ENCODE measurements around the gene CLIC1. TPM values are rescaled to one million over a fixed set of nuclear protein-coding genes. Genes with fewer than 3 reads are reported as not detected.

Gene CLIC1
- total and polyA plus RNA-seq, 7 donors = 172 to 668 (median 251) TPM

DNA sequence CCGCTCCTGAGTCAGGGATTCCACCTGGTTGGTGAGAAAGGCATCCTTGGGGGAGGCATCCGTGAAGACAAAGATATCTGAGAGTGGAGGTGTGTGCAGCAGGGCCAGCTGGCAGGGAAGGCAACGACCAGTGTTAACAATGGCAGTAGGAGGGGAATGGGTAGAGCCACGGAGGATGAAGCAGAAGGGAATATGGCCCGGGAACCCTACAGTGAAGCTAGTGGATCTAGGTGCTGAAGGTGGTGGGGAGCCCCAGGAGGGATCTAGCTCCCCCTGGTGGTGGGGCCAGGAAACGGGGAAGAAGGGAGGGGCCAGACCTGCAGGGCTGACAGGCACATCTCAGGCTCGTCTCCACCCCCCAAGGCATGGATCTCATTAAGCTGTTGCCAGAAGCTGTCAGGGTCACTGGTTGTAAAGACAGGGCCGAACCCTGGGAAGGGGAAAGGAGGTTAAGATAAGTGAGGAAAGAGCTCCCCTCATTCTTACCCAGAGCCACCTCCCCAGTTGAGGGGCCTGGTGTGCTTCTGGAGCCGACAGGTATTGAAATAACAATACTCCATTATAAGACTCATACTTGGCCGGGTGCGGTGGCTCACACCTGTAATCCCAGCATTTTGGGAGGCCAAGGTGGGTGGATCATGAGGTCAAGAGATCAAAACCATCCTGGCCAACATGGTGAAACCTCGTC is 33.5 kb upstream of the CLIC1 start:
- TF ChIP-seq, protein P1, sequence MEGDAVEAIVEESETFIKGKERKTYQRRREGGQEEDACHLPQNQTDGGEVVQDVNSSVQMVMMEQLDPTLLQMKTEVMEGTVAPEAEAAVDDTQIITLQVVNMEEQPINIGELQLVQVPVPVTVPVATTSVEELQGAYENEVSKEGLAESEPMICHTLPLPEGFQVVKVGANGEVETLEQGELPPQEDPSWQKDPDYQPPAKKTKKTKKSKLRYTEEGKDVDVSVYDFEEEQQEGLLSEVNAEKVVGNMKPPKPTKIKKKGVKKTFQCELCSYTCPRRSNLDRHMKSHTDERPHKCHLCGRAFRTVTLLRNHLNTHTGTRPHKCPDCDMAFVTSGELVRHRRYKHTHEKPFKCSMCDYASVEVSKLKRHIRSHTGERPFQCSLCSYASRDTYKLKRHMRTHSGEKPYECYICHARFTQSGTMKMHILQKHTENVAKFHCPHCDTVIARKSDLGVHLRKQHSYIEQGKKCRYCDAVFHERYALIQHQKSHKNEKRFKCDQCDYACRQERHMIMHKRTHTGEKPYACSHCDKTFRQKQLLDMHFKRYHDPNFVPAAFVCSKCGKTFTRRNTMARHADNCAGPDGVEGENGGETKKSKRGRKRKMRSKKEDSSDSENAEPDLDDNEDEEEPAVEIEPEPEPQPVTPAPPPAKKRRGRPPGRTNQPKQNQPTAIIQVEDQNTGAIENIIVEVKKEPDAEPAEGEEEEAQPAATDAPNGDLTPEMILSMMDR (IDR thresholded peaks at IDR 0.05) = peak; percentile 32 to 83 (median 70)
- TF ChIP-seq POLR2AphosphoS5 (IDR thresholded peaks at IDR 0.05) = no peak
- peak; percentile 80 for DNase-seq
- peaks cover 0 to 10% (median 7%) of the 10 kb centered on the region in 4 donors for H3K4me1 ChIP-seq
- H3K9me3 ChIP-seq = no peaks in the 10 kb centered on the region
- no peak overlapping the region for H3K4me3 ChIP-seq
- H3K27ac ChIP-seq = no peak overlapping the region
- H3K27me3 ChIP-seq = peaks cover 0 to 14% (median 3%) of the 10 kb centered on the region in 3 donors
- intact Hi-C loops (cut with DNase I) = loop anchor here (1.0 kb wide), 1 partner anchor 90 kb away; no protein-coding TSS in a partner anchor
- 27 to 56% methylated on average over 12 of the region's 12 CpGs for WGBS, 2 donors
- H3K36me3 ChIP-seq = no peaks in the 10 kb centered on the region

DNA sequence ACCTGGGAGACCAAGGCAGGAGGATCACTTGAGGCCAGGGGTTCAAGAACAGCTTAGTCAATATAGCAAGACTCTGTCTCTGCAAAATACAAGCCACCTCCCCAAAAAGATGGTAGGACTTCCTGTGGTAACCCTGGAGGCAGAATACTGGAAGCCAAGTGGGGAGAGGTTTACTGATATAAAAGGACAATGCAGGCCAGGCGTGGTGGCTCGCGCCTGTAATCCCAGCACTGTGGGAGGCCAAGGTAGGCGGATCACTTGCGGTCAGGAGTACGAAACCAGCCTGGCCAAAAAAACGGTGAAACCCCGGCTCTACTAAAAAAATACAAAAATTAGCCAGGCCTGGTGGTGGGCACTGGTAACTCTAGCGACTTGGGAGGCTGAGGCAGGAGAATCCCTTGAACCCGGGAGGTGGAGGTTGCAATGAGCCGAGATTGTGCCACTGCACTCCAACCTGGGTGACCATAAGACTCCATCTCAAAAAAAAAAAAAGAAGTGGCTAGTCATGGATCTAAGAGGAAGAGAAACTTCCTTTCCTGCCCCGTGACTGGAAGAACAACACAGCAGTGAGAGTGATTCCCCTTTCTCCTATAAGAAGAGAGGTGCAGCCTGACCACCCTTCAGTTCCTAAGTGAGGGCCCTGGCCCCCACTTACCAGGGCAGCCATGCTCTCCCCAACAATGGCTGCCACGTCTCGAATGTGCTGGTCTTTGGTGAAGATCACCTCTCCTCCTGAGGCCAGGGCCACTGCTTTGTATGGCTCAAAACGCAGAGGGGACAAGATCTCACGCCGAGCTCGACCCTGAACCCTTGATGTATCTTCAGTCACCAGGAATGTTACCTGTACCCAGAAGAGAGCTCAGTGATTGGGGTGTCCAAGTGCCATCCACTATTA is 32.3 kb upstream of the CLIC1 start:
- no peak overlapping the region for H3K4me3 ChIP-seq
- no peak for DNase-seq
- no peaks in the 10 kb centered on the region for H3K36me3 ChIP-seq
- 91% methylated on average over 18 of the region's 18 CpGs for whole genome bisulfite sequencing, 2 donors
- H3K27ac ChIP-seq = no peak overlapping the region
- intact Hi-C loops (cut with DNase I) = loop anchor here (1.0 kb wide), 1 partner anchor 88 kb away; no protein-coding TSS in a partner anchor
- H3K9me3 ChIP-seq = no peaks in the 10 kb centered on the region
- peaks cover 0 to 10% (median 7%) of the 10 kb centered on the region in 4 donors for H3K4me1 ChIP-seq
- peaks cover 0 to 14% (median 3%) of the 10 kb centered on the region in 3 donors for H3K27me3 ChIP-seq
- TF ChIP-seq POLR2A (IDR thresholded peaks at IDR 0.05) (no peak), EP300 (IDR thresholded peaks at IDR 0.05) (no peak), POLR2AphosphoS5 (IDR thresholded peaks at IDR 0.05) (no peak)
- TF ChIP-seq, protein P1 (IDR thresholded peaks at IDR 0.05) = no peak

DNA sequence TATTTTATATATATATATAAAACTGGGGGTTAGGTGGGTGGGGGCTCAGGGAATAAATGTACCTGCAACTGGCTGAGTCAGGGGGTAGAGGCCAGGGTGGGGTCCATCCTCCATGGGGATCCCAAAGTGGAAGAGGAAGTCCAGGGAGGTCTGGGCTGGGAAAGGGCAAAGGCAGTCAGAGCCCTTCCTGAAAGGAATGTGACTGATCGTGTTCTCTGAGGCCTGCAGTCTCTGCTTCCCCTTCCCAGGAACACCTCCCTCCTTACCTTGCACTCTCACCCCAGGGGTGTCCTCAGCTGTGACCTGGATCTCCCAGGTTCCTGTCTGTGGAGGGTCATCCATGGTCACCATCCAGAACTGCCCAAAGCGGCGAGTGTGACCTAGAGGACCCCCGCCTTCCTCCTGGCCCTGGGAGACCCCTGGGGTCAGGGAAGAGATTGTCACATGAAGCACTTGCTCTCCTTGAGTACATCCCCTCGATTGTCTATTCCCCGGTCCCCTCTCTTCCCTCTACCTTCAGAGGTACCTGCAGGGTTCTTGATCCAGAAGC is 30.8 kb upstream of the CLIC1 start:
- Histone ChIP-seq H3K9me3 (no peaks in the 10 kb centered on the region), H3K27ac (no peak overlapping the region), H3K4me1 (peaks cover 0 to 10% (median 7%) of the 10 kb centered on the region in 4 donors), H3K36me3 (no peaks in the 10 kb centered on the region), H3K27me3 (peaks cover 0 to 14% (median 3%) of the 10 kb centered on the region in 3 donors), H3K4me3 (no peak overlapping the region)
- WGBS, 2 donors = 83 to 84% methylated on average over 6 of the region's 6 CpGs
- no peak for DNase-seq
- intact Hi-C loops (cut with DNase I) = no loop called here
- TF ChIP-seq, protein P1 (IDR thresholded peaks at IDR 0.05) = no peak
- TF ChIP-seq POLR2A (IDR thresholded peaks at IDR 0.05) (no peak), POLR2AphosphoS5 (IDR thresholded peaks at IDR 0.05) (no peak), EP300 (IDR thresholded peaks at IDR 0.05) (no peak)

DNA sequence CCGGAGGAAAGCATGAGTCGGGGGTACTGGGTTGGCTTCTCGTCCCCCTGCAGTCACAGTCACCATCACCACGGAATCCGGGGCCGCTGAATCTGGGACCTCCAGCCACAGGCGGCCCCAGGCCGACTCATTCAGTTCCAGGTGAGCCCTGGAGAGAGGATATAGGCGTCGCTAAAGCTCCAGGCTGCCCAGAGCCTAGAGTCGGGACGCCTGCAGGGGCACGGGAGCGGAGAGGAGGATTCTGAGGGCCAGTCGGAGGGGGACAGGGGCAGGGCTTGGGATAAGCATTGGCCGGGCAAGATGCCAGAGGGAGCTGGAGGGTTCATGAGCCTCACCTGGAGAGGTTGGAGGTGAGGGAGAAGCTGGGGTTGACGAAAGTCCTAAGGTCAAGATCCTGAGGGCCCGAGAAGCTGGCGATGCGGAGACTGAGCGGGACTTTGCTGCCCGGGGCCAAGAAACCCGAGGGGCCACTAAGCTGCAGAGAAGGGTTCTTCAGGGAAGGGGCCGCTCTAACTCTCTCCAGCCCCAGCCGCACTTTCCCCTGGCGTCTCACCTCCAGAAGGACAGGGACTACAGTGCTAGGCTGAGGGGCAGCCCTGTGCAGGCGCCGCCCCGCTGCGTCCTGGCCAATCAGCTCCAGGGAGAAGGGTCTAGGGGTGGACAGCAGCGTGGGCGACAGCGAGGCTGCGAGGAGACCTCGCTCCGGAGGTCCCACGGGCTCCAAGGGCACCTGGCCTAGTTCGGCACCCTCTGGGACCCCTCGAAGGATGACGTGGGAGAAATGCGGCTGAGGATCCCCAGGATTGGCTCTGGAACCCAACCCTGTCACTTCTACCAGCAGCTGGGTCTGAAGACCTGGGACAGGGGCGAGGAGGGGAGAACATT is 29.8 kb upstream of the CLIC1 start:
- H3K27ac ChIP-seq = no peak overlapping the region
- intact Hi-C loops (cut with DNase I) = no loop called here
- H3K9me3 ChIP-seq = no peaks in the 10 kb centered on the region
- peaks cover 0 to 14% (median 3%) of the 10 kb centered on the region in 3 donors for H3K27me3 ChIP-seq
- DNase-seq = no peak
- TF ChIP-seq POLR2AphosphoS5 (IDR thresholded peaks at IDR 0.05) (no peak), POLR2A (IDR thresholded peaks at IDR 0.05) (no peak)
- TF ChIP-seq, protein P1 (IDR thresholded peaks at IDR 0.05) = peak in 1 of 4 experiments; percentile 7
- peaks cover 0 to 10% (median 7%) of the 10 kb centered on the region in 4 donors for H3K4me1 ChIP-seq
- H3K36me3 ChIP-seq = no peaks in the 10 kb centered on the region
- H3K4me3 ChIP-seq = peak overlapping the region in 3 of 4 donors; percentile 11 to 32 (median 26)
- WGBS, 2 donors = 54 to 58% methylated on average over 42 of the region's 42 CpGs

Data from sigmoid colon (tissue), 7 donors.